Measurements from ENCODE around the gene TMEM53. TPM values are rescaled to one million over a fixed set of nuclear protein-coding genes. Genes with fewer than 3 reads are reported as not detected.
"Not testable (repeated sequence)": the region's sequence is repeated elsewhere in the genome, so short reads cannot be mapped to it uniquely, and the experiment has no call there.

The TMEM53 gene
- total RNA-seq, 4 donors from 2014 or later, result 7.6 to 14.0 (median 10.3) TPM

- DNase-seq (ENCODE audit: low spot score) (no peak), ATAC-seq (ENCODE audit: low FRiP score) (peak; percentile 56)
- TF ChIP-seq, protein P1, sequence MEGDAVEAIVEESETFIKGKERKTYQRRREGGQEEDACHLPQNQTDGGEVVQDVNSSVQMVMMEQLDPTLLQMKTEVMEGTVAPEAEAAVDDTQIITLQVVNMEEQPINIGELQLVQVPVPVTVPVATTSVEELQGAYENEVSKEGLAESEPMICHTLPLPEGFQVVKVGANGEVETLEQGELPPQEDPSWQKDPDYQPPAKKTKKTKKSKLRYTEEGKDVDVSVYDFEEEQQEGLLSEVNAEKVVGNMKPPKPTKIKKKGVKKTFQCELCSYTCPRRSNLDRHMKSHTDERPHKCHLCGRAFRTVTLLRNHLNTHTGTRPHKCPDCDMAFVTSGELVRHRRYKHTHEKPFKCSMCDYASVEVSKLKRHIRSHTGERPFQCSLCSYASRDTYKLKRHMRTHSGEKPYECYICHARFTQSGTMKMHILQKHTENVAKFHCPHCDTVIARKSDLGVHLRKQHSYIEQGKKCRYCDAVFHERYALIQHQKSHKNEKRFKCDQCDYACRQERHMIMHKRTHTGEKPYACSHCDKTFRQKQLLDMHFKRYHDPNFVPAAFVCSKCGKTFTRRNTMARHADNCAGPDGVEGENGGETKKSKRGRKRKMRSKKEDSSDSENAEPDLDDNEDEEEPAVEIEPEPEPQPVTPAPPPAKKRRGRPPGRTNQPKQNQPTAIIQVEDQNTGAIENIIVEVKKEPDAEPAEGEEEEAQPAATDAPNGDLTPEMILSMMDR (IDR thresholded peaks at IDR 0.05), result no peak
These were observed 33.9 kb upstream of the TMEM53 start for GRCh38 chr1:44707959-44708831.

- ATAC-seq (ENCODE audit: low FRiP score) (peak; percentile 65), DNase-seq (ENCODE audit: low spot score) (no peak)
- TF ChIP-seq, protein P1 (IDR thresholded peaks at IDR 0.05), result no peak
These were observed 33.0 kb upstream of the TMEM53 start for GRCh38 chr1:44707112-44707881.

DNA sequence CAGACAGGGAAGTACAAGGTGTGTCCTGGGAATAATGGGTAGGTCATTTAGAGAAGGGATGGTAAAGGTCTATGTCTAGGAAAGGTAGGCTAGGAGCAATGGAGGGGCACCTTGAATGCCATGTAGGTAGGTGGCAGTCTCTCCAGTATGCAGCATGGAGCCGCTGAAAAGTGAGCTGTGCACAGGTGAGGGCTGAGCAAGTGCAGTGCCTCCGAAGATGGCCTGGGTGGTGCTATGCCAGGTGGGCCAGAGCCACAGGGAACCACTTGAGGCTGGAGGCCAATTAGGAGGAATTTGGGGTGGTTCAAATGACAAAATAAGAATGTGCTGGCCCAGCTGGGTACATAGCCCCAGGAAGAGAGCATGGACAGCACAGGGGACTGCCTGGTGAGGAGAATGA is 31.7 kb upstream of the TMEM53 start:
- TF ChIP-seq, protein P1 (IDR thresholded peaks at IDR 0.05), result no peak
- DNase-seq (ENCODE audit: low spot score), result no peak
- ATAC-seq (ENCODE audit: low FRiP score), result no peak

DNA sequence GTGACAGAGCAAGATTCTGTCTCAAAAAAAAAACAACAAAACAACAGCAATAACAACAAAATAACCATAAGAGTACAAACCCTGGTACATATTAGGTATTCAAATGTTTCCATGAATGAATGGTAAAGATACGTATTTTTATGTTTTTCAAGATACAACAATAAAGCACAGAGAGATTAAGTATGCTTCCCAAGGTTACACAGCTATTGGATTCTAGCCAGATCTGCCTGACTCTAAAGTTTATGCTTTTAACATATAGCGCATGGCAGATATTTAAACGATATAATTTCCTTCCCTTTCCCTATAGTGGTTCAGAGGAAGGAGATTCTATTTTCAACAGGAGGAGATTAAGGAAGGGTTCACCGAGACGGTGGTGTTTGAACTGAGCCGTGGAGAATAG is 31.2 kb upstream of the TMEM53 start:
- TF ChIP-seq, protein P1 (IDR thresholded peaks at IDR 0.05), result no peak
- ATAC-seq (ENCODE audit: low FRiP score) (no peak), DNase-seq (ENCODE audit: low spot score) (no peak)

DNA sequence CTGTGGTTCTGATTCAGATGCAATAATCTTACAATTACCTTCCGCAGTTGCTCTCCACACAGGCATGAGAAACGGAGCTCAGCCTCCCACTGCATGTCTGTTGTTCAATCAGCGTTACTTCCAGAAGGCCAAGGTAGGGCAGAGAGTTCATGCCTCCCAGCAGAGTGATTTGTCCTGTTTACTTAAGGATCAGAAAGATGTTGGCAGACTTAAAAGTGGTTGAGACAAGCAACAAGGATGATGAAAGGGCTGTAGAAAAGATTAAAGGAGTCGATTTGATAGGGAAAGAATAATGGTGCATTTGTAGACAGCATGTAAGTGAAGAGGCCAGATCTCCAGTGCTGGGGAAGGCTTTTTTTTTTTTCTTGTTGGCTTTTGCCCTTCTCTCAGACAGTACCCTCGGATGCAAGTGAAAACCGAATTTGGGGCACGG is 26.9 kb upstream of the TMEM53 start:
- DNase-seq (ENCODE audit: low spot score) (no peak), ATAC-seq (ENCODE audit: low FRiP score) (no peak)
- TF ChIP-seq, protein P1 (IDR thresholded peaks at IDR 0.05), result no peak

GRCh38 chr1:44700573-44700972 is 26.3 kb upstream of the TMEM53 start:
- DNase-seq (ENCODE audit: low spot score), result no peak
- TF ChIP-seq, protein P1 (IDR thresholded peaks at IDR 0.05), result no peak
- ATAC-seq (ENCODE audit: low FRiP score), result no peak

DNA sequence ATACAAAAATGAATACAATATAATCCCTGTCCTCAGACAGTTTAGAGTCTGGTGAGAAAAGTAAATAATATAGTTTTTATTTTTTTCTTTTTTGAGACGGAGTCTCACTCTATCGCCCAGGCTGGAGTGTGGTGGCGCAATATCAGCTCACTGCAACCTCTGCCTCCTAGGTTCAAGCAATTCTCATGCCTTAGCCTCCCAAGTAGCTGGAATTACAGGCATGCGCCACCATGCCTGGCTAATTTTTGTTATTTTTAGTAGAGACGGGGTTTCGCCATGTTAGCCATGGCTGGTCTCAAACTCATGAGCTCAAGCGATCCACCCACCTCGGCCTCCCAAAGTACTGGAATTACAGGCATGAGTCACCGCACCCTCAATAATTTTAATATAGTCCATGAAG is 25.1 kb upstream of the TMEM53 start:
- not testable (repeated sequence) for ATAC-seq (ENCODE audit: low FRiP score); DNase-seq (ENCODE audit: low spot score)
